ENCODE measurements around the gene TTBK1.
A peak's percentile ranks its signal among the peaks of the same experiment; 100 is the strongest.

The TTBK1 gene

DNA sequence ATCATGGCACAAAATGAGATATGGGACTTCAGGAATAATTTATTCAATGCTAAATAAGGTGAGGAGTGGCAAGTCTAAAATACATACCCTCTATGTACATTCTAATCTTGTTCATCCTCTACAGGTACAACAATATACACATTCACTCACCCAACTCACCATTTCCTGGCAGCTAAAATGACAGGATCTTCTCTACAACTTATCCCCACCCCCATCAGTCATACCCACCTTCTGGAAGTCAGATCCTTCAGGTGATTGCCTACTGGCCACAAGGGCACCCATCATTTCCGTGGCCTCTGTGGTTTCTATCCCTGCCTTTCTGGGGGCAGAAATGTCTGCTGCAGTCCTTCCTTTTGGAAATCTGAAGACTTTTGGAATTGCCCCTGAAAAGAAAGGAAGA, 88.2 kb downstream of the TTBK1 start:
- TF ChIP-seq, protein P1, sequence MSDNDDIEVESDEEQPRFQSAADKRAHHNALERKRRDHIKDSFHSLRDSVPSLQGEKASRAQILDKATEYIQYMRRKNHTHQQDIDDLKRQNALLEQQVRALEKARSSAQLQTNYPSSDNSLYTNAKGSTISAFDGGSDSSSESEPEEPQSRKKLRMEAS (IDR thresholded peaks at IDR 0.05; ENCODE audit: low read depth, low read length) = no peak
- no peak for TF ChIP-seq MYC (IDR thresholded peaks at IDR 0.05; ENCODE audit: low read depth, low read length)
- TF ChIP-seq, protein P2, sequence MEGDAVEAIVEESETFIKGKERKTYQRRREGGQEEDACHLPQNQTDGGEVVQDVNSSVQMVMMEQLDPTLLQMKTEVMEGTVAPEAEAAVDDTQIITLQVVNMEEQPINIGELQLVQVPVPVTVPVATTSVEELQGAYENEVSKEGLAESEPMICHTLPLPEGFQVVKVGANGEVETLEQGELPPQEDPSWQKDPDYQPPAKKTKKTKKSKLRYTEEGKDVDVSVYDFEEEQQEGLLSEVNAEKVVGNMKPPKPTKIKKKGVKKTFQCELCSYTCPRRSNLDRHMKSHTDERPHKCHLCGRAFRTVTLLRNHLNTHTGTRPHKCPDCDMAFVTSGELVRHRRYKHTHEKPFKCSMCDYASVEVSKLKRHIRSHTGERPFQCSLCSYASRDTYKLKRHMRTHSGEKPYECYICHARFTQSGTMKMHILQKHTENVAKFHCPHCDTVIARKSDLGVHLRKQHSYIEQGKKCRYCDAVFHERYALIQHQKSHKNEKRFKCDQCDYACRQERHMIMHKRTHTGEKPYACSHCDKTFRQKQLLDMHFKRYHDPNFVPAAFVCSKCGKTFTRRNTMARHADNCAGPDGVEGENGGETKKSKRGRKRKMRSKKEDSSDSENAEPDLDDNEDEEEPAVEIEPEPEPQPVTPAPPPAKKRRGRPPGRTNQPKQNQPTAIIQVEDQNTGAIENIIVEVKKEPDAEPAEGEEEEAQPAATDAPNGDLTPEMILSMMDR (IDR thresholded peaks at IDR 0.05; ENCODE audit: low read depth, low read length) = no peak
- no peak for TF ChIP-seq POLR2A (IDR thresholded peaks at IDR 0.05; ENCODE audit: extremely low read depth, insufficient read length)
- no peak for DNase-seq (ENCODE audit: low read depth)
- H3K4me3 ChIP-seq (ENCODE audit: low read depth, low read length) = no peak overlapping the region

DNA sequence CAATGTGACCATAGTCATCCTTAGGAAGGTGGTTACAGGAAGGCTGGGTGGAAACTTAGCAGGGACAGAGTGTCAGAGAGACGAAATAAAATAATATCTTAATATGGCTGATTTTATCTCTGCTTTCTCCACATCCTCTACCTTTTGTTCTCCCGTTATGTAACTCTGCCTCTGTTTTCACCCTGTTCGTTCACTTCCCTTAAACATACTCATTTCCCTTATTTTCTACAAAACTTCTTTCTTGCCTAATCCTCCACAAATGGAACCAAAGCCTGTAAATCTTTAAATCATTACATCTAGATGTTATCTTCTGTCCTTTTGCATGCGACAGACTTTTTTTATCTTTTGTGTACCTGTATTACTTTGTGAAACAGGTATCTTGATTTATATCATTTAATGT, 88.6 kb downstream of the TTBK1 start:
- peak; percentile 36 for DNase-seq (ENCODE audit: low read depth)
- no peak for TF ChIP-seq POLR2A (IDR thresholded peaks at IDR 0.05; ENCODE audit: extremely low read depth, insufficient read length)
- H3K4me3 ChIP-seq (ENCODE audit: low read depth, low read length) = no peak overlapping the region

DNA sequence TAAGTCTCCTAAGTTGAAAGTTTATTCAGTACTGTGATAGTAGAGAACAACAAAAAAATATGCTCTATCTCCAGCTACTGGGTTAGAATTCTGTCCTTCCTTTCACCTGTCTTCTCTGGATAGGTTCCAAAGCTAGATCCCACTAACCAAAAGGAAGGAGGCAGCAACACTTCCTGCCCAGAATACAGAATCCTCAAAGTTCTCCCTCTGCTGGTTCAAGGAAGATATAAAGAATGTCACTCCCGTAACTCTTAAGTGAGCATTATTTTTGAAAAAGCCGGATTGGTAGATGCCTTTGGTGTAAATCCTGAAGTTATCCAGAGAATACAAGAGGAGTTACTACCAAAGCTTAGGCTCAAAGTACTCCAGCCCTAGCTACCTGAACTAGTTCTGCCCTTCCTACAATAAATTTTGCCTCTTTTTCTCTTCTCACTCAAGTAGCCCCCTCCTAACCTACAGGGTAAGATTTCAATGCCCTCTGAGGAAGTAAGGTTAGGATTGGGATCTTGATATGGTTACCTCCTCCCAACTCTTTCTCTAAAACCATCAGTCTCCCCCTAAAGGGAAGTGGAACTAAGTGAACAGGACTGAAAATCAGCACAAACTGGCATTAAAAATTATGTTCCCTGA, 91.3 kb downstream of the TTBK1 start:
- DNase-seq (ENCODE audit: low read depth) = peak; percentile 63
- TF ChIP-seq, protein P2 (IDR thresholded peaks at IDR 0.05; ENCODE audit: low read depth, low read length) = peak; percentile 63
- TF ChIP-seq POLR2A (IDR thresholded peaks at IDR 0.05; ENCODE audit: extremely low read depth, insufficient read length) = no peak
- H3K4me3 ChIP-seq (ENCODE audit: low read depth, low read length) = no peak overlapping the region

DNA sequence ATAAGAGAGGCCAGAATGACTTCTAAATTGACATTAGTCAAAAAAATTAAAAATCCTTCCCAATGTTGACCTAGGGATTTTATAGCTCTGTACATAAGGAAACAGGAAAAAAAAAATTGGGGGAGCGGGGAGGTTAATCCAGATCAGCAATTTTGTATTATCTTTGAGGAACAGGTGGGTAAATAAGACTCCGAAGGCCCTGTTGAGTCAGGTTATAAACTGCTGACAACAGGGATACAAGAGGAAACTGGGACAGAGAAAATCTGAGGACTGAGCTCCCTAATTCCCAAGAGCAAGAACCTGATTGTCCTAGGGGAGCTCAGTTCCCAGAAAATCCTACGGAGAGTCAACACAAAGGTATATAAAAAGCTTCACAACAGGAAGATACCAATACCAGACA, 92.2 kb downstream of the TTBK1 start:
- no peak overlapping the region for H3K4me3 ChIP-seq (ENCODE audit: low read depth, low read length)
- DNase-seq (ENCODE audit: low read depth) = no peak
- TF ChIP-seq MYC (IDR thresholded peaks at IDR 0.05; ENCODE audit: low read depth, low read length) = no peak
- no peak for TF ChIP-seq POLR2A (IDR thresholded peaks at IDR 0.05; ENCODE audit: extremely low read depth, insufficient read length)
- TF ChIP-seq, protein P2 (IDR thresholded peaks at IDR 0.05; ENCODE audit: low read depth, low read length) = no peak
- TF ChIP-seq, protein P1 (IDR thresholded peaks at IDR 0.05; ENCODE audit: low read depth, low read length) = no peak

DNA sequence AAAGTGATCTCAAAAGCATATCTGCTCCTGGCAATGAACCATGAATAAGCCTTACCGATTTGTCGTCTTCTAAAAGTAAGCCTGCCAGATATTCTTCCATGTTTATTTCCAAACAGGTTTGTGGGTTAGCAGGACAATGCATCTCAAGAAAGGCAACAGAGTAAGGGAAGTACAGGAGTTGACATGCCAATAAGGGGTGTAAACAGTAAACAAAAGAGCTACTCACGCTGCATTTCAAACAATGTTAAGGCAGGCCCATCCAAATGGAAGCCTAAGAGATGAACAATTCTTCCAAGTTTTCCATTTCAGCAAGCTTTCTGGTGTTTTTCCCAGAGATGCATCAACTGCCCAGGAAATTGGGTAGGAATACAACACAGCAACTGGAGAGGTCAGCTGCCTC, 93.1 kb downstream of the TTBK1 start:
- TF ChIP-seq, protein P2 (IDR thresholded peaks at IDR 0.05; ENCODE audit: low read depth, low read length) = no peak
- TF ChIP-seq, protein P1 (IDR thresholded peaks at IDR 0.05; ENCODE audit: low read depth, low read length) = no peak
- no peak for TF ChIP-seq POLR2A (IDR thresholded peaks at IDR 0.05; ENCODE audit: extremely low read depth, insufficient read length)
- TF ChIP-seq MYC (IDR thresholded peaks at IDR 0.05; ENCODE audit: low read depth, low read length) = no peak
- DNase-seq (ENCODE audit: low read depth) = no peak
- H3K4me3 ChIP-seq (ENCODE audit: low read depth, low read length) = no peak overlapping the region
